HG02870 (cell line): ENCODE measurements around the gene DPF3.
A peak's percentile ranks its signal among the peaks of the same experiment; 100 is the strongest.

ENCODE experiments used
- ATAC-seq: cut with Tn5 transposase; IDR thresholded peaks from one replicate; pipeline ENCODE4 v1.9.1; 2021; ENCODE audit warnings: mild to moderate bottlenecking, moderate library complexity; ENCODE audit not compliant: unreplicated experiment

DPF3 gene

GRCh38 chr14:72652179-72652578, 241.7 kb downstream of the DPF3 start:
- no peak for ATAC-seq

DNA sequence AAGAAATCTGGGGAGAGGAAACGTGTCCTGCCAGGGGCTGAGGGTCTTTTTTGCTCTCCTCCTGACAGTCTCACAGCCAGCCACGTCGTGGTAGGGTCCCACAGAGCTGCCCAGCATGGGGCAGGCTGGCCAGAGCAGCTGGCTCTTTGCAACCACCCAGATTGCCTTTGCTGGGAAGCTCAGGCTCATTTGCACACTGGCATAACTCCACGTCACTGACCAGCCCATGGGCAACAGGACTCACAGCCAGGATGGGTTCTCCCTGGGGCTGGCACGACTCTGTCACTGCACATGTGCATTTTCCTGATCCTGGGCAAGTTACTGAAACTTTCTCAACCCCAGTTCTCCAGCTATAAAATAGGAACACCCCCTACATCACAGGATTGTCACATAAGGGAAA, 242.2 kb downstream of the DPF3 start:
- no peak for ATAC-seq

- ATAC-seq: no peak
Measured at GRCh38 chr14:72651081-72651480, 242.8 kb downstream of the DPF3 start.

GRCh38 chr14:72649603-72650227, 244.2 kb downstream of the DPF3 start:
- no peak for ATAC-seq

DNA sequence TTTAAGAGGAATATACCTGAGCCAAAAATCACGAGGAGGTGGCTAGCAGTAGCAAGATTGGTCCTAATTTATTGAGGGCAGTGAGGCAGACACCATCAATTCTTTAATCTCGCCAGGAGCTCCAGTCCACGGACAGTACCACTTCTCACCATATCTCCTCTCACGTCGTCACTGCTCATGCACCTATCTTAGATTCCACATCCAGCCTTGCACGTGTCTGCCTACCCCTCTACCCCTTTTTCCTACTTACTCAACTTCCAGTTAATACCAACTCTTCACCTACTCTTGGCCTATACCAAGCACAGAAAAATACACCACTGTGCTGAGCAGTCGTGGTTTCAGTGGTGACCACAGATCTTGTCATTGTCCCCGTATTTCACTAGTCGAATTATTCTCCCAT, 246.1 kb downstream of the DPF3 start:
- no peak for ATAC-seq

- no peak for ATAC-seq
Measured at GRCh38 chr14:72646861-72647528, 246.9 kb downstream of the DPF3 start.

DNA sequence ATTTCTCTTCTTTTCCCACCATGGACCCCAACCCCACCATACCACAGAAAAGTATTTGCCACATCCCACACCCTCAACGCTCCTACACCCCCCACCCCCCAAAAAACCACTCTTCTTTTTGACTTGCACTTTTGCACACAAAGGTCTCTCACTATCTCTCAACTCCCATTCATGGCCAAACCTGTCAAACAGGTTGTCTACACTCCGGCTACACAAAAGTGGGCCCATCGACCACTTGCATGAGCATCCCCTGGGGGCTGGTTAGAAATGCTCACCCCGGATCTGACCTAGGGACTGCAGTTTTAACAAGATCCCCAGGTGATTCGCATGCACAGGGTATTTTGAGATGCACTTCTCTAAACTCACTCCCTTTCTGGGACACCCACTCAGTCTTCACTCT, 248.2 kb downstream of the DPF3 start:
- no peak for ATAC-seq

- ATAC-seq: no peak
Measured at GRCh38 chr14:72644758-72645489, 249.0 kb downstream of the DPF3 start.

GRCh38 chr14:72644038-72644437, 249.9 kb downstream of the DPF3 start:
- ATAC-seq: no peak

- ATAC-seq: no peak
Measured at GRCh38 chr14:72643317-72643801, 250.5 kb downstream of the DPF3 start.

DNA sequence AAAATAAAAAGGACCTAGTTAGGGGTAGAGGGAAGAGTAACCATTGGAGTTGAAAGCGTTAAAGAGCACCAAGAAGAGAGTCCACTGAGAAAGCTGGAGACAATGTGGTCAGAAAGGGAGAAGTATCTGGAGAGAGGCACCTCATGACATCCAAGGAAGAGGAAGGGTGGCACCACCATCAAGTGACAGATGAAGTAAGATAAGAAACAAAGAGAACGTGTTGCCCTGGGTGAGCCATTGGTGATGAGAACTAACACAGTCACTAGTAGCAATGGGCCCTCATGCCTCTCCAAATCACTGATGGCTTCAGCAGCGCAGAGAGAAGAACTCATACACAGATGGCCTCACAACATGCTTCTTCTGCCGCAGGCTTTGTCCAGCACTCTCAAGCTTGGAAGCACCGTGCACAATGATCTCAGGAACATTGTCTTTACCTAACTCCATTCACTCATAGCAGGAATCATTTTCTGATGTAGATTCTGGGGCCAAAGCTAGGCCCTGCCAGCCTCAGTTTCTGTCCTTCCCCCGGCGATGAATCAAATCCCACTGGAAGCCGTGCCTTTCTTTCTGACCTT, 252.9 kb downstream of the DPF3 start:
- no peak for ATAC-seq

GRCh38 chr14:72638021-72638420, 255.9 kb downstream of the DPF3 start:
- ATAC-seq: no peak

DNA sequence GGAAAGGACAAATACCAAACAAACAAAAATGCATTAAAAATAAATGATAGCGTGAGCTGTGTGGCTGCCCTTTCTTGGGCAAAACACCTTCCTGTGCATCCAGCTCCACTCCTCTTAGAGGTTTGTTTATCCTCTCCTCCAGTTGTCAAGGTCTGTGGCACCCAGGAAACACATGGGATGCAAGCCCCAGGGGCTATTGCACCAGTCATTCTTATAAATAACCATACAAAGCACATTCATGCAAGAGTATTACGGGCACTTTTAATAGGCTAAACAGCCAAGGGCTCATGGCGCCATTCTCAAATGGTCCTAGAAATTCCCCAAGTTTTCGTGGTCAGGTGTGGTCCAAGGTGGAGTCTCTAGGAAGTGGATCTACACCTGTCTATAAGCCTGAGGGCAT, 257.0 kb downstream of the DPF3 start:
- no peak for ATAC-seq

DNA sequence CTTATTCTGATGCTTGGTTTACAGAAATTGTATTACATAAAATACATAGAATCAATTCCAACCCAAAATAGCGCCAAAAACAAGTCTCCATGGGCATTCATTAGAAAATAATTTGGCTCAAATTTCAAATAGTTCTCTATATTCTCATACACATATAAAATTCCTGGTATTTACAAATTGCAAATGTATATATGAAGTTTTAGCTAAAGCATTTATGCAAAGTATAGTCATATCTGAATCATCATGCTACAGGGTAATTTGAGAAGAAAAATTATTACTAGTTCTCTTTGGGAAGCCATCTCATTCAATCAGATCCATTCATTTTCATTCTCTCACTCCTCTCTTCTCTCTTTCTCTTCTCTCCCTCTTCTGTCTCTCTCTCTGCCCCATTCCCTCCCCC, 257.8 kb downstream of the DPF3 start:
- no peak for ATAC-seq

GRCh38 chr14:72634691-72635616, 258.9 kb downstream of the DPF3 start:
- ATAC-seq: peak; percentile 53

GRCh38 chr14:72633551-72633950, 260.4 kb downstream of the DPF3 start:
- no peak for ATAC-seq

DNA sequence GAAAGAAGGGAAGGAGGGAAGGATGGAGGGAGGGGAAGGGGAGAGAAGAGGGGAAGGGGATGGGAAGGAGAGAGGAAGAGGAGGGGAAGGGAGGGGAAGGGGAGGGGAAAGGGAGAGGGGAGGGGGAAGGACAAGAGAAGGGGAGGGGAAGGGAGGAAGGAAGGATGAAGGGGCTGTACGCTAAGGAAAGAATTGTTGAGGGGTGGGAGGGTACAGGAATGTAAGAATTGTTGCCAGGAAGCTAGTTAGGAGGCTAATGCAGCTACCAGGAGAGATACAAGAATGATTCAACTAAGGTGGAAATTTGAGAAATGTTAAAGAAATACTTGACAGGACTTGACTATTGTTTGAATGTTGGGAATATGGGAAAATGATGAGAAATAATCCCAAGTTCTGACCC, 261.2 kb downstream of the DPF3 start:
- no peak for ATAC-seq

- no peak for ATAC-seq
Measured at GRCh38 chr14:72631401-72631800, 262.5 kb downstream of the DPF3 start.

DNA sequence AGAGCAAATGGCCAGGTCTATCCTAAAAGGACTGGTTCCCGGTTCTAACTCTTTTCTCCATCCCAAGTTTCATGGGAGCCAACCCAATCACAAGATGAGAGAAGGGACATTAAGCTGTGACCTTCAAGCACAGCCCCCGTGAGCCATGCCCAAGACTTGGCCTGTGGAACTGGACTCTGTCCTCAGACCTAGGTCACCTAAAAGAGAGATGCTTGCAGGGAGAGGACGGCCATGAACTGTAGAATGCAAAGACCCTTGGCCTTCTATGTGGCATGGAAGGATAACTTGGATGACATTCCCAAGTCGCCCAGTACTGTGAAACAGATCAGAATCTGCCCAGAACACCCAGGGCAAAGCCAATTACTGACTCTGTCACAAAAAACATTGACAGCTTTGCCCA, 263.5 kb downstream of the DPF3 start:
- ATAC-seq: no peak

GRCh38 chr14:72629534-72629933, 264.4 kb downstream of the DPF3 start:
- ATAC-seq: no peak

DNA sequence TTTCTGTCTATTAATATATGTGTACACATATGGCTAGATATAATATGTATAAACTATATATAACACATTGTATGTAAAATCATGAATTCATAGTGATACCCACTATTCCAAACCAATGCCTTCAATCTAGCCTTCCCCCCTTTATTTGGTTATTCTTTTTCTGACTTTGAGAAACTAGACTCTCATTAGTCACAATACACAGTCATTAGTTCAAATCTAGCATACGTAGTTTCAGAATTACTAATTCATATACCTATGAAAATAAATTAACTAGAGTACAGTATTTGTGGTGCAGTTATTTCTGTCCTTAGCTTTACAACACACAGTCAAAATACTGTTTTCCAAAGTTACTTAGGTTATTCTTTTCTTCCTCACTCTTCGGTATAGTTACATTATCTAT, 268.2 kb downstream of the DPF3 start:
- ATAC-seq: no peak
